Measurements from ENCODE around the gene ESR2. TPM values are rescaled to one million over a fixed set of nuclear protein-coding genes. Genes with fewer than 3 reads are reported as not detected.

ESR2 gene
- total RNA-seq, 4 donors from 2014 or later, result 0.27 to 1.0 (median 0.78) TPM; not detected in 1

- no peak overlapping the region for H3K4me3 ChIP-seq (replicated peaks in 1 of 3)
- no peaks in the 10 kb centered on the region for H3K36me3 ChIP-seq
- H3K27ac ChIP-seq, result no peak overlapping the region
- no peaks in the 10 kb centered on the region for H3K9me3 ChIP-seq
- peaks cover 0 to 4% of the 10 kb centered on the region in 2 donors for H3K4me1 ChIP-seq
- intact Hi-C loops (cut with DNase I), result no loop called here
- TF ChIP-seq POLR2A (IDR thresholded peaks at IDR 0.05) (no peak), CTCF (IDR thresholded peaks at IDR 0.05) (no peak)
- peak; percentile 62 to 72 for DNase-seq
- 37 to 43% methylated on average over 4 of the region's 4 CpGs for WGBS, 2 donors
- no peaks in the 10 kb centered on the region for H3K27me3 ChIP-seq
These were observed 49.9 kb downstream of the ESR2 start for GRCh38 chr14:64244279-64244678.

- no peak for DNase-seq
- WGBS, 2 donors, result 41 to 51% methylated on average over 2 of the region's 2 CpGs
- no peaks in the 10 kb centered on the region for H3K36me3 ChIP-seq
- TF ChIP-seq POLR2A (IDR thresholded peaks at IDR 0.05) (no peak), CTCF (IDR thresholded peaks at IDR 0.05) (no peak)
- no peaks in the 10 kb centered on the region for H3K4me1 ChIP-seq
- no peaks in the 10 kb centered on the region for H3K9me3 ChIP-seq
- no peaks in the 10 kb centered on the region for H3K27me3 ChIP-seq
- H3K27ac ChIP-seq, result no peak overlapping the region
- H3K4me3 ChIP-seq (replicated peaks in 1 of 3), result no peak overlapping the region
- intact Hi-C loops (cut with DNase I), result no loop called here
These were observed 55.5 kb downstream of the ESR2 start for GRCh38 chr14:64238631-64239030.

GRCh38 chr14:64238049-64238448, 56.1 kb downstream of the ESR2 start:
- H3K9me3 ChIP-seq, result no peaks in the 10 kb centered on the region
- no peak overlapping the region for H3K4me3 ChIP-seq (replicated peaks in 1 of 3)
- DNase-seq, result no peak
- no peaks in the 10 kb centered on the region for H3K4me1 ChIP-seq
- 86 to 90% methylated on average over 6 of the region's 6 CpGs for WGBS, 2 donors
- no peaks in the 10 kb centered on the region for H3K27me3 ChIP-seq
- TF ChIP-seq POLR2A (IDR thresholded peaks at IDR 0.05) (no peak), CTCF (IDR thresholded peaks at IDR 0.05) (no peak)
- intact Hi-C loops (cut with DNase I), result no loop called here
- no peak overlapping the region for H3K27ac ChIP-seq
- no peaks in the 10 kb centered on the region for H3K36me3 ChIP-seq

- no peaks in the 10 kb centered on the region for H3K4me1 ChIP-seq
- no peaks in the 10 kb centered on the region for H3K9me3 ChIP-seq
- TF ChIP-seq POLR2A (IDR thresholded peaks at IDR 0.05), result no peak
- TF ChIP-seq CTCF (IDR thresholded peaks at IDR 0.05), result no peak
- no peaks in the 10 kb centered on the region for H3K27me3 ChIP-seq
- peaks cover 0 to 9% of the 10 kb centered on the region in 2 donors for H3K36me3 ChIP-seq
- no peak for DNase-seq
- intact Hi-C loops (cut with DNase I), result no loop called here
- WGBS, 2 donors, result 75 to 78% methylated on average over 13 of the region's 13 CpGs
- no peak overlapping the region for H3K4me3 ChIP-seq (replicated peaks in 1 of 3)
- no peak overlapping the region for H3K27ac ChIP-seq
These were observed 58.2 kb downstream of the ESR2 start for GRCh38 chr14:64235652-64236640.
